ENCODE results near the gene SAMM50. TPM values are rescaled to one million over a fixed set of nuclear protein-coding genes. Genes with fewer than 3 reads are reported as not detected.

Gene SAMM50
- total and polyA plus RNA-seq, 2 donors (not counting 3 experiments of a cell fraction or from before 2014, with no cell fraction given) = 42.9 to 56.2 TPM

- BruUV-seq (replicated peaks) = no TSS peak
- intact Hi-C loops (cut with micrococcal nuclease) = loop anchor here (10.0 kb wide), 1 partner anchor 1290 kb away; no protein-coding TSS in a partner anchor
- Histone ChIP-seq H3K9me3 (replicated peaks; ENCODE audit: control insufficient read depth, insufficient read depth, low read length) (no peaks in the 10 kb centered on the region), H2AFZ (ENCODE audit: low read depth, low read length) (peak within 1 kb of the TSS; percentile 69), H3K4me3 (replicated peaks in 1 of 3; ENCODE audit: insufficient read depth in 1 of 3, low read depth in 1 of 3, low read length in 3 of 3) (peak within 1 kb of the TSS; percentile 66 to 68 (median 66)), H3K4me1 (ENCODE audit: control insufficient read depth, extremely low read depth, insufficient read depth, low read length) (peaks cover 60% of the 10 kb centered on the region), H4K20me1 (replicated peaks; ENCODE audit: control insufficient read depth, extremely low read depth, insufficient read depth, low read length) (no peaks in the 10 kb centered on the region), H3K27ac (ENCODE audit: insufficient read depth, low read depth, low read length) (peak within 1 kb of the TSS; percentile 99), H3K9ac (replicated peaks; ENCODE audit: extremely low read depth, insufficient read depth, low read length) (peak within 1 kb of the TSS; percentile 88), H3K4me2 (ENCODE audit: insufficient read depth, low read length) (peak within 1 kb of the TSS; percentile 92), H3K9me1 (replicated peaks; ENCODE audit: control insufficient read depth, extremely low read depth, insufficient read depth, low read length) (no peaks in the 10 kb centered on the region), H3K79me2 (ENCODE audit: control insufficient read depth, insufficient read depth, low read length) (peaks cover 60% of the 10 kb centered on the region), H3K27me3 (ENCODE audit: control insufficient read depth in 2 of 2, insufficient read depth in 2 of 2, low read length in 2 of 2) (no peaks in the 10 kb centered on the region), H3K36me3 (ENCODE audit: control insufficient read depth in 2 of 2, extremely low read depth in 1 of 2, insufficient read depth in 2 of 2, low read length in 2 of 2) (no peaks in the 10 kb centered on the region)
- dilution Hi-C loops (cut with MboI; ENCODE audit: extremely low pct_ligation_motif_present, low sequenced_read_pairs) = no loop called here
- FAIRE-seq (no peak), DNase-seq (ENCODE audit: low read depth, low spot score) (no peak)
- ChIA-PET POLR2A (no interaction called here), CTCF (interaction anchor here (2.2 to 3.3 kb wide), 3 partner anchors 21 to 62 kb away, joined by 5 to 24 read pairs (median 10); no protein-coding TSS in a partner anchor)
- TF ChIP-seq GATA2 (IDR thresholded peaks at IDR 0.05; ENCODE audit: insufficient read depth, insufficient read length, low read depth, low read length) = no peak
- TF ChIP-seq JUN (IDR thresholded peaks at IDR 0.05; ENCODE audit: borderline replicate concordance, insufficient read depth, insufficient read length, low read depth) = no peak
- no peak for TF ChIP-seq MAX (IDR thresholded peaks at IDR 0.05; ENCODE audit: insufficient read depth, insufficient read length)
- TF ChIP-seq EZH2 (IDR thresholded peaks at IDR 0.05; ENCODE audit: borderline replicate concordance, low read depth, low read length, severe bottlenecking) = no peak
- TF ChIP-seq FOS (IDR thresholded peaks at IDR 0.05; ENCODE audit: borderline replicate concordance, insufficient read depth, low read length) = no peak
- TF ChIP-seq POLR2AphosphoS5 (IDR thresholded peaks at IDR 0.05; ENCODE audit: insufficient read depth, low read depth, low read length) = no peak
Observed at GRCh38 chr22:44024288-44024921, 69.2 kb downstream of the SAMM50 start, which contains the start of gene PARVB. TSS of gene PARVB (plus strand) at chr22:44024302. CDS start at chr22:44024340, 38 bp downstream.

Measured in endothelial cell of umbilical vein (primary cell).